Ectodermal cell (in vitro differentiated cells): ENCODE measurements around the gene EMCN.

Source experiments
- H3K27ac ChIP-seq: 2 replicates; pipeline ENCODE4 v1.7.0; 2013; ENCODE audit warnings: mild to moderate bottlenecking, low read depth, low read length; ENCODE audit not compliant: insufficient read depth, poor library complexity, severe bottlenecking
- H3K27me3 ChIP-seq: 2 replicates; pipeline ENCODE4 v1.7.0; 2013; ENCODE audit warnings: mild to moderate bottlenecking, low read length; ENCODE audit not compliant: insufficient read depth, control insufficient read depth, poor library complexity, severe bottlenecking
- H3K36me3 ChIP-seq: one replicate; pipeline ENCODE4 v1.7.0; 2013; ENCODE audit warnings: low read length; ENCODE audit not compliant: control insufficient read depth, insufficient read depth
- H3K4me1 ChIP-seq: one replicate; pipeline ENCODE4 v1.7.0; 2013; ENCODE audit warnings: low read length; ENCODE audit not compliant: control insufficient read depth, insufficient read depth
- H3K4me3 ChIP-seq: 2 replicates; pipeline ENCODE4 v1.7.0; 2013; ENCODE audit warnings: low read depth, low read length, control low read depth; ENCODE audit not compliant: insufficient read depth
- H3K9me3 ChIP-seq: 2 replicates; pipeline ENCODE4 v1.7.0; 2013; ENCODE audit warnings: mild to moderate bottlenecking, low read length, moderate library complexity; ENCODE audit not compliant: control insufficient read depth
- WGBS, 2 experiments: methylation state at CpG; one replicate each; pipeline ENCODE4 v1.1.7; 2013; ENCODE audit warnings: missing lambda C conversion rate in 2 of 2; 5-methylcytosine and 5-hydroxymethylcytosine counted together

EMCN gene

DNA sequence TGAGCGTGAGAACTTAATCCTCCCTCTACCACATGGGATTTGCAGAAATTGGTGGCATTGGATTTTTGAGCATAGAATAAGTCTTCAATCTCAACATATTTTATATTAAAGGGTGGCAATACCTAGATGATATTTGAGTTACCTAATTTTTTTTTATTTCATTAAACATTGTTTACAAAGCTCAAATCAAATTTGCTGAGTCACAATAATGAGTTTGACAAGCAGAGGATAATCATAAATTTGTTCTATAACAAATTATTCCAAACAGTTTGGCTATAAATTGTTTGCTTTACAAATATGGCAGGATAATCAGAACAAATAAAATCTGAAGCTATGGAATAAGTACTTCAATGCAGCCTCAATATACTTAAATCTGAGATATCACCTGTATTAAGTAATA lies 22.7 kb downstream of the EMCN start:
- Histone ChIP-seq H3K36me3 (no peaks in the 10 kb centered on the region), H3K27me3 (no peaks in the 10 kb centered on the region), H3K4me3 (no peak overlapping the region), H3K27ac (no peak overlapping the region), H3K4me1 (no peaks in the 10 kb centered on the region), H3K9me3 (no peaks in the 10 kb centered on the region)
- WGBS, 2 experiments = 100% methylated on average over 1 of the region's 1 CpG; no CpG with 5 or more reads in 1 of the 2 experiments

DNA sequence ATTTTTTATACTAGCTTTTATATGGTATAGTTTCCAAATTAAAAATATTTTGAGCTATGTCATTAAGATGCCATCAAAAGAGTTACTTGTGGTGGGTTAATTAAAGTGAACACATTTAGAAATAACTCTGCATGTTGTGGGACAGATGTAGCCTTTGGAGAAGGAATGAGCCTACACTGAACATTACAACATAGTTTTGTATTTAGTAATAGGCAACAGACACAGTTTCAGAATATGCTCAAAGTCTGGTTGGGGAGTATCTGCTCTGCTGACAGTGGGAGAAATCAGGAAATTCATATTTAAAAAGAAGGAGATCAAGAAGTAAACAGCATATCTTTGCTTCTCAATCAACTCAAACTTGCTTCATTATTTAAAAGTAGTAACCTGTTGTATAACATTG lies 23.7 kb downstream of the EMCN start:
- Histone ChIP-seq H3K36me3 (no peaks in the 10 kb centered on the region), H3K4me3 (no peak overlapping the region), H3K27me3 (no peaks in the 10 kb centered on the region), H3K27ac (no peak overlapping the region), H3K4me1 (no peaks in the 10 kb centered on the region), H3K9me3 (no peaks in the 10 kb centered on the region)

DNA sequence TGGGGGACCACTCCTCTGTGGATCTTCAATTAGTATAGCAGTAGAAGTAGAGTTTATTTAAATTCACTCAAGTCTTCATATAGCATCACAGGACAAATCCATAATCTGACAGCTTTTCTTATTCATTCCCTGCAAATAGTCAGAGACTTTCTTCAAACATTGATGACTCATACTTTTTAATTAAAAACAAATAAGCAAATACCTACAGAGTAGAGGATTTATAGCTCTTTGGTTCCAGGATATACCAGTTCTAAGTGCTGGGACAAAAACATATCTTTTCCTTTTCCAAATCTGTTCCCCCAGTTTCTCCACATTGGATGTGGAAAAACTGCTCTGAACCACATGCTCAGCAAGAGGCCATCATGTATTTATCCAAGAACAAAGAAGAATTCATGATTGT lies 24.1 kb downstream of the EMCN start:
- Histone ChIP-seq H3K27me3 (no peaks in the 10 kb centered on the region), H3K27ac (no peak overlapping the region), H3K36me3 (no peaks in the 10 kb centered on the region), H3K4me1 (no peaks in the 10 kb centered on the region), H3K4me3 (no peak overlapping the region), H3K9me3 (no peaks in the 10 kb centered on the region)

DNA sequence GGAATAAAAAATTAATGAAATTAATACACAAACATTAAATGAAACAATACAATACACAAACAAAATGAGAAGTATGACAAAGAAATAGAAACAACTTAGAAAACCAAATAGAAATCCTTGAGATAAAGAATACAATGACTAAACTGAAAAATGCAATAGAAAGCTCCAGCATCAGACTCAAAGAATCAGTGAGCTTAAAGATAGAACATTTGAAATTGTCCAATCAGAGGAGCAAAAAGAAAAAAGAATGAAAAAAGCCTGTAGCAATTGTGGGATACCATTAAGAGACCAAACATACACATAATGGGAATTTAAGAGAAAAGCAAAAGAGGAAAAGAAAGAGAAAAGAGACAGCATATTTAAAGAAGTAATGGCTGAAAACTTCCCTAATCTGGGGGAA lies 25.7 kb downstream of the EMCN start:
- Histone ChIP-seq H3K4me1 (no peaks in the 10 kb centered on the region), H3K27me3 (no peaks in the 10 kb centered on the region), H3K9me3 (no peaks in the 10 kb centered on the region), H3K27ac (no peak overlapping the region), H3K4me3 (no peak overlapping the region), H3K36me3 (no peaks in the 10 kb centered on the region)

DNA sequence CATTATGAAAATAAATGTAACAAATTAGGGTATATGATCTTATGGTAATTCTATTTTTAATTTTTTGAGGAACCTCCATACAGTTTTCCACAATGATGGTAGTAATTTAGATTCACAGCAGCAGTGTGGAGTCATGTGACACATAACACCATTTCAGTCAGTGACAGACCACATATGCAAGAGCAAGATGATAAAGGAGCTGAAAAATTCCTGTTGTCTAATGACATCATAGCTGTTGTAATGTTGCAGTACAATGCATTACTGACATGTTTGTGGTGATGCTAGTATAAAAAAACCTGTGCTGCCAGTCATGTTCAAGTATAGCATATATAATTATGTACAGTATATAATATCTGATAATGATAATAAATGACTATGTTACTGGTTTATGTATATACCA lies 28.5 kb downstream of the EMCN start:
- Histone ChIP-seq H3K36me3 (no peaks in the 10 kb centered on the region), H3K9me3 (no peaks in the 10 kb centered on the region), H3K4me1 (no peaks in the 10 kb centered on the region), H3K4me3 (no peak overlapping the region), H3K27me3 (no peaks in the 10 kb centered on the region), H3K27ac (no peak overlapping the region)

DNA sequence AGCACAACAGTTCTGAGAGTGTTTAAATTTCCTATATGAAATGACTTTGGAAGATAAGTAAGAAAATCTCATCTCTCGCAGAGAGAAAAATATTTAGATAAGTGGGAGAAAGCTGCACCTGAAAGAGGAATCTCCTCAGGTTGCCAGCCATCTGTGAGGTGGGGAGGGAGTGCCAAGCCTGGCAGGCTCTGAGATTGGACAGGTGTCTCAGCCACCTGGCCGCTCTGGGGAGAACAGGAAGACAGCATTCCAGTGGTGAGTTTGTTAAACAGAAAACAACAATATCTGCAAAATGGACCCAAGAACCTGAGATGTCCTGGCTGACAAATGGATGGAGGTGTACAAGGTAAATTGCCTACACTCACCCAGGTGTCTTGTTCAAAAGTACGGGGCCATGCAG lies 31.3 kb downstream of the EMCN start:
- no peaks in the 10 kb centered on the region for H3K27me3 ChIP-seq
- no peaks in the 10 kb centered on the region for H3K36me3 ChIP-seq
- WGBS, 2 experiments = 94 to 96% methylated on average over 2 to 3 of the region's 3 CpGs
- no peak overlapping the region for H3K4me3 ChIP-seq
- no peak overlapping the region for H3K27ac ChIP-seq
- H3K4me1 ChIP-seq = no peaks in the 10 kb centered on the region
- no peaks in the 10 kb centered on the region for H3K9me3 ChIP-seq

DNA sequence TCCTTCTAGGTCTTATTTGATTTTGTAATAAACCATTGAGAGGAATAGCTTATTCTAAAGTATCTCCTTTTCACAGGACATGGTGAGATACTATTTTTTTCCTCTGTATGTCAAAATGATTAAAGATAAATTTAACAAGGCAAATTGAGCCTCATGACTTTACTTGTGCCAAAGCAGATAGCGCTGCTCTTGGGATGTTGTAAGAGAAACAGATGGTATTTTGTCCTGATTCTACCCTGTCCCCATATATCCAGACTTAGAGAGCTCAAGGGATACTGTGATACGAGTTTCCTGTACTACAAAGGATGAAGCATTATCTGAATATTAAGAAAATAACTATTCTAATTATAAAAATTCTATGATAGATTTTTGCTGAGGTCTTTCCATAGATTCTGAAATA lies 34.0 kb downstream of the EMCN start:
- H3K9me3 ChIP-seq = no peaks in the 10 kb centered on the region
- no peaks in the 10 kb centered on the region for H3K4me1 ChIP-seq
- H3K4me3 ChIP-seq = no peak overlapping the region
- 80 to 100% methylated on average over 1 of the region's 2 CpGs for WGBS, 2 experiments
- H3K27ac ChIP-seq = no peak overlapping the region
- H3K36me3 ChIP-seq = no peaks in the 10 kb centered on the region
- no peaks in the 10 kb centered on the region for H3K27me3 ChIP-seq

DNA sequence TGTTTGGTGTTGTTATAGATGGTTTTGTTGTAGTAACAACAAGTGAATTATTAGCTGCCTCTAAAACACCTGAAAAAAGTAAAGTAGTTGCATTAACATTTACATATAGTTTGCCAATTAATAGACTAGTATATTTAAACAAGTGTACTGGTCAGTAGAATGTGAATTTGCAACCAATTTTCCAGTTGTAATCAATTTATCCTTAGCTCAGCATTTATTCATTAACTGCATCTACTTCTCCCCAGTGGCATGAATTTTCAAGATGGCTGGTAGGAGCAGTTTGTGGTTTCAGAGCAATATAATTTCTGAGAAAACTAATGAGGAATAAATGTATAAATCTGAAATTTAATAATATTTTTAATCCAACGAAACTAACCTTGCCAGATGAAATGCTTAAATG lies 37.9 kb downstream of the EMCN start:
- H3K9me3 ChIP-seq = no peaks in the 10 kb centered on the region
- H3K4me3 ChIP-seq = no peak overlapping the region
- H3K36me3 ChIP-seq = no peaks in the 10 kb centered on the region
- H3K4me1 ChIP-seq = no peaks in the 10 kb centered on the region
- H3K27ac ChIP-seq = no peak overlapping the region
- WGBS, 2 experiments = no CpG with 5 or more reads among the region's 1 CpG
- no peaks in the 10 kb centered on the region for H3K27me3 ChIP-seq

DNA sequence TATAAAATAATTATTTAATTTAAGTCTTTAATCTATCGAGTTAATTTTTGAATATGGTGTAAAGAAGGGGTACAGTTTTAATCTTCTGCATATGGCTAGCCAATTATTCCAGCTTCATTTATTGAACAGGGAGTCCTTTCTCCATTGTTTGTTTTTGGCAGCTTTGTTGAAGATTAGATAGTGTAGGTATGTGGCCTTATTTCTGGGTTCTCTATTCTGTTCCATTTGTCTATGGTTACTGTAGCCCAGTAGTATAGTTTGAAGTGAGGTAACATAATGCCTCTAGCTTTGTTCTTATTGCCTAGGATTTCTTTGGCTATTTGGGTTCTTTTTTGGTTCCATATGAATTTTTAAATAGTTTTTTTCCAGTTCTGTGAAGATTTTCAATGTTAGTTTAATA lies 48.3 kb downstream of the EMCN start:
- H3K9me3 ChIP-seq = peaks cover 2% of the 10 kb centered on the region
- no peaks in the 10 kb centered on the region for H3K27me3 ChIP-seq
- no peak overlapping the region for H3K4me3 ChIP-seq
- 100% methylated on average over 1 of the region's 1 CpG; no CpG with 5 or more reads in 1 of the 2 experiments for WGBS, 2 experiments
- no peaks in the 10 kb centered on the region for H3K4me1 ChIP-seq
- no peak overlapping the region for H3K27ac ChIP-seq
- no peaks in the 10 kb centered on the region for H3K36me3 ChIP-seq

DNA sequence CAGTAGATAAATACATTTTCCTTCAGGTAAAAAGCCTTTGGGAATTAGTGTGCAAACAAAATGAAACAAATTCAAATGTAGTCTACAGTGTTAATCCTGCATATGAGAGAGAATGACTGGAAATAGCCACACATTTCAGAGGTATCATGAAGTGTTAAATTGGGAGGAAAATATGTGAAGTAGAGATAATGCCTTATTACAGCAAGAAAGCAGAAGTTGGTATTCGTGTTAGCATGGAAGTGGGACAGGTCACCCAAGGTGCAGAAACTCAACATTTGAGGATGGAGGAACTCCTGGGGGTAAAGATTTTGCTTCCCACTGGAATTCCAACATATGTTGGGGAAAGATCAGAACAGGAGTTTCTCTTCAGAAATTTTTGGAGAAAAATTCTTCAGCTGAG lies 51.3 kb downstream of the EMCN start:
- H3K27ac ChIP-seq = no peak overlapping the region
- H3K27me3 ChIP-seq = no peaks in the 10 kb centered on the region
- no peaks in the 10 kb centered on the region for H3K4me1 ChIP-seq
- no peaks in the 10 kb centered on the region for H3K36me3 ChIP-seq
- peaks cover 2% of the 10 kb centered on the region for H3K9me3 ChIP-seq
- 87 to 98% methylated on average over 1 of the region's 1 CpG for WGBS, 2 experiments
- H3K4me3 ChIP-seq = no peak overlapping the region

DNA sequence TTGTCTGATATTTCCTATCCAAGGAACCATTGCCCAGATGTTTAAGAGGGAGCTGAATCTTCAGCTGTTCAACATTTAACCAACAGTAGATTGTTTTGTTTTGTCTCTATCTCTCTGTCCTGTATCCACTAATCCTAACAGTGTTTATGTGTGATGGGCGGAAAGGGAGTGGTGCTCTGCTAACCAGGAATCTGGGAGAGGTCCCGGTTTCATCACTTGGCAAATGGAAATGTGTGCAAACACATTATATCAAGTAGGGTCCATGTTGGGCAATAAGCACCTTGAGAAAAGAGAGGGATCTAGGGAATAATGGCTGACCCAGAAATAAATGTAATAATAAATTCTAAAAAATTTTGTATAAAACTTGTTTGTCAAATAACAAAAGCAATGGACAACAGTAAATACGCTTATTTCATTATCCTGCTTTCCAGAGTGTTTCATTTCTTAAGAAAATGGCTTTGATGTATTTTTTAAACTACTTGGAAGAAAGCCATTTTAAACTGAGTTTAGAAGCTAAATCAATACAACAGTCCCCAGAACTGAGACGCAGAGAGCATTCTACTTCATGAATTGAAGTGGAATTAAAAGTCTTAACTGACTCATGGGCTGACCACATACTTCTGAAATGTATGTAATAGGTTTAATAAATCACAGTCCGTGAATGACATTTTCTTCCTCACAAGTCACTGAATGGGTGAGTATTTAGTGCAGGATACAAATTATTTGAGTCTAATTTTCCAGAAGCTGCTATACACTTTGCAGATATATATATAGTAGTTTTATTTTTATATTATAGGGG lies 55.8 kb downstream of the EMCN start:
- H3K27me3 ChIP-seq = no peaks in the 10 kb centered on the region
- H3K9me3 ChIP-seq = no peaks in the 10 kb centered on the region
- H3K36me3 ChIP-seq = no peaks in the 10 kb centered on the region
- no peak overlapping the region for H3K27ac ChIP-seq
- no peaks in the 10 kb centered on the region for H3K4me1 ChIP-seq
- WGBS, 2 experiments = 96 to 100% methylated on average over 4 of the region's 5 CpGs
- no peak overlapping the region for H3K4me3 ChIP-seq
